GM18517 (cell line): ENCODE measurements around the gene SYNGR2.

Source experiments
- ATAC-seq: cut with Tn5 transposase; IDR thresholded peaks from one replicate; pipeline ENCODE4 v1.9.1; 2021; ENCODE audit warnings: mild to moderate bottlenecking, moderate library complexity; ENCODE audit not compliant: unreplicated experiment

The SYNGR2 gene

DNA sequence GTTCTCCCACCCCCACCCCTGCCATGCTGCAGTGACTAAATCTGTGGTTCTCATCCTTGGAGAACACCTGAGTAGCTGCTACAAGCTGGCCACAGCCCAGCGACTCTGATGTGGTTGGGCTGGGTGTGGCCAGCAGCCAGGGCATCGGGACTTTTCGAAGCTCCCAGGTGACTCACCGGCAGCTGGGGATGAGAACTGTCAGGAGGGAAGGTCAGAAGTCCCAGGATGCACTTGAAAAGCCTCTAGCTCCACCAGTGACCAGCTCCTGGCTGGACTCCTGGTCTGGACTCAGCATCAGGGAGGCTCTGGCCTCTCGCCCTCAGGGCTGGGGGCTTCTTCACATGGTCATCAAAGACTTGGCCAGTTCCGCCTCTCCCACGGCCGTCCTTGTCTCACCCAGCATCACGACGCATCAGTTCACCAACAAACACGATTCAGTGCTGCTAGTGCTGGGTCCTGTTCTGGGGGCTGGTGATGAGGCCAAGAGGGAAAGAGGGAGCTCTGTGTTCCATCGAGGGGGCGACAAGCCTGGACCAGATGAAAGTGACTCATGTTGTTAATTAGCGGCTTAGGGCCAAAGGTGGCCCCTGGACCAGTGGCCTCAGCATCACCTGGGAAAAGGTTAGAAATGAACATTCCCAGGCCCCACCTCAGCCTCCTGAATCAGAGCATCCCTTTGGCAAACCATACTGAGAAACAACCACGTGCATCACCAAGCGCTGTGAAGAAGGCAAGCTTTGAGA lies 26.1 kb upstream of the SYNGR2 start:
- no peak for ATAC-seq

DNA sequence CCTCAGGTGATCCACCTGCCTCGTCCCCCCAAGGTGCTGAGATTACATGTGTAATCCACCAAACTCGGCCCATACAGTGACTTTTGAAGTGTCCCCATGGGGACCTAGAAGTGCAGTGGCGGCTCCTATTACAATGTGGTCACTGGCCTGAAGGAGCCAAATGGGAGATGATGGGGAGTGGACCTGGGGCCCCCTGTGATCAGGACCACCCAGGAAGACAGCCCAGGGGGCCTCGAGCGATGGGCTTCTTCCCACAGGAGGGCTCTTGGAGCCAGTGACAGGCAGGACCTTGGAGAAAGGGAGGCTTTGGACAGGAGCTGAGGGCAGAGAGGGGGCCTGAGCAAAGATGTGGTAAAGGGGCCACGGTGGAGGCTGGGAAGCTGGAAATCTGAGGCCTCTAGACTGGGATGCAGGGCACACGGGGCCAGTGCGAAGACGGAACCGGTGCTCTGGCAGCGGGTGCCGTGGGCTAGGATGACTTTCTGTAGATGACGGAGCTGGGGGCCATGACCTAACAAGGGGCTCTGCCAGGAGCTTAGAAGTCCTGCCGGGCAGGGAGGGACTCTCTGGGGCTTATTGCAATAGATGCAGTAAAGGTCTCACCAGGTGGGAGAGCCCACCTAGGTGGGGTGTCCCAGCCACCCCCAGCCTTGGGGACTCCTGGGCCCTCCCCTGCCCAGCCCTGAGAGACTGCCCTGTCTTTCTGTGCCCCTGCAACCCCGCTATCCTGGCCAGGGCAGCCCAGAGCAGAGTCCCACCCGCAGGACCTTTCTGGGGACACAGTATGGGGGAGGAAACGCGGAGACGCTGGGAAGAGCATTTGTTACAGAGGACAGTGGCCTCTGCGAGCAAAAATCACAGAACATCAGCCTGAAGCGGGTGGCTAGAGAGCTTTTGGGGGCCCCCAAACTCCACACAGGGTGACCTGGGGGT lies 24.9 kb upstream of the SYNGR2 start:
- ATAC-seq, result no peak

DNA sequence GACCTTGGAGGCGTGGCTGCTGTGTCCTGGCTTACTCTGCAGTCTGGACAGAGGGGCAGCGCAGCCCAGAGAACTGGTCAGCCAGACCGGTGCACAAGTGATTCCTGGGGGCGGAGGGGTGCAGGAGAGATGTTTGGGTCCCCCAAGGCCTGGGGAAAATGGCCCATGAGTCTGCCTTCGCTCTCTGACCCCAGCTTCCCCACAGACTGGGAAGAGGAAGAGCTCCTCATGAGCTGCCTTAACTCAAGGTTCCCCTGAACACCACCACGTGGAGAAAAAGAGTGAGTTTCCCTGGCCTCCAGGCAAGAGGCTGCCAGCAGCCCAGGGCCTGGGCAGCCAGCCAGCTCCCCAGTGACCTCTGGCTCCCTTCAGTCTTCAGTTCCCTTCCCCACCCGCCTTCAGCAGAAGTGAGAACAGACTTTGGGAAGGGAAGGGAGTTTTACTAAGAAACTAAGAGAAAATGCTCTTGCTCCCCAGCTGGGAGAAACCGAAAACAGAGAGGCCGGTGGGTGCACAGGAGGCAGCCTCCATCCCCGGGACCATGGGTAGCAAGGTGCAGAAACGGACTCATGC lies 24.1 kb upstream of the SYNGR2 start:
- no peak for ATAC-seq

DNA sequence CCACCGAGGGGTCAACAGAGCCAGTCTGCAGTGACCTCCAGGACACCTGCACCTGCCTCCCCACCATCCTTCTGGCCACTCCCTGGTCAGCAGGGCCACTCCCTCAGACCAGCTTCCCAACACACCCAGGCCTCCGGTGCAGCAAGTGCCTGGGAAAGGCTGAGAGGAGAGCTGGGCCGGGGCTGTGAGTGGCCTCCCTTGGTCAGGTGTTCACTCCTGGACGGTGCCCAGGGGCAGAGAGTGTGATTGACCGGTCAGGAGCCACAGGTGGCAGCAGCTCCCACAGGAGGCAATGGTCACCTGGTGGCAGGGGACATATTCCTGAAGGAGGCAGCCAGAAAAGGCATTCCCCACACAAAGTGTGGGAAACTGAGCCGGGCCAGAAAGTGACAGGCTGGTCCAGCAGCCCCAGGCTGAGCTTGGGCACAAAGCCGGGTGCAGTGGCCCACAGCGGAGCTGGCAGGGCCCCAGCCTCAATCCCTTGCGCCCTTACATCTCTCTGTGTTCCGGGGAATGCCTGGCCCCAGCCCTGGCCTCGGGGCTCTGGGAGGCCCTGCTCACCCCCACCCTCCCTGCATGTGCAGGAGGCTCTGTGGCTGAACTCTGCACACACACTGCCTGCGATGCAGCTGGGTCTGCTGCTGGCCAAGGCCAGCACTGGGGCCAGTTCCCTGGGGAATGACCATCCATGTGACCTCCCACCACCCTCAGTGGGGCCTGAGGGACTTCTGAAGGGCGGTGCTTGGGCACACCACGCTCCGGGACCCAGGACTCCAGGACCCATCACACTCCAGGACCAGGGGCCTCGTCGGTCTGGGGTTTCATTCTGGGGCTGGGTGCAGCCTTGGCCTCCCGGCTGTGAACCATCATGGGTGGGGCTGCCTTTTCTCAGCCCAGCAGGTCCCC lies 23.4 kb upstream of the SYNGR2 start:
- no peak for ATAC-seq

DNA sequence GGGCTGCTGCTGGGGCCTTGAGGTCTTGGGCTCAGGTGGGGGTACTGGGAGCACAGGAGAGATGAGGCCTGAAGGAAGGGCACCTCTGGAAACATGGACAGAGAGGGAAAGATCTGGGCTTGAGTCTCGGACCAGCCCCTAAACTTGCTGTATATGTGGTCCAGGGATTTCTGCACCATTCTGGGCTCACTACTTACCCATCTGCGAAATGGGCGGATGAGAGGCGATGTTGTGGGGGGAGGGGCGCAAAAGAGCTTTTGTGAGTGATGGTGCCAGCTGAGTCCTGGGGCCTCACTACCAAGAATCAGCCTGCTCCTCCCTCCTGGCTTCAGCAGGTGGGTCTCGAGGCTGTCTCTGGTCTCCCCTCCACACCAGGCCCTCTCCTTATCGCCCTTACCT lies 21.9 kb upstream of the SYNGR2 start:
- ATAC-seq, result no peak

DNA sequence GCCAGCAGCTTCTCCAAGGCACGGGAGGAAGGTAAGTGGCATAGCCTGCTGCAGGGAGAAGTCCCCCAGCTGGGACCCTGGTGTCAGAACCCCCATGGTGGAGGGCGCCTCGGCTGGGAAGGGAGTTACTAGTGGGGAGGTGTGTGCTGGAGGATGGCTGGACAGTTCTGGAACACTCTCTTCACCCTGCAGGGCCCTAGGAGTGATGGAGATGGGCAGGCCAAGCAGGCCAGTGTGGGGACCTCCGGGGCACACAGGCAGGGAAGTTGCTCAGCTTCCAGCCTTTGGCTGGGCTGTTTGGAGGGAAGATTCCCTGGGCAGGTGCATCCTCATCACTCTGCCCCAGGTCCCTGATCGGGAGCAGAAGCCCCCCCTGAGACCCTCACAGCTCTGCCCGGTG lies 21.5 kb upstream of the SYNGR2 start:
- no peak for ATAC-seq

DNA sequence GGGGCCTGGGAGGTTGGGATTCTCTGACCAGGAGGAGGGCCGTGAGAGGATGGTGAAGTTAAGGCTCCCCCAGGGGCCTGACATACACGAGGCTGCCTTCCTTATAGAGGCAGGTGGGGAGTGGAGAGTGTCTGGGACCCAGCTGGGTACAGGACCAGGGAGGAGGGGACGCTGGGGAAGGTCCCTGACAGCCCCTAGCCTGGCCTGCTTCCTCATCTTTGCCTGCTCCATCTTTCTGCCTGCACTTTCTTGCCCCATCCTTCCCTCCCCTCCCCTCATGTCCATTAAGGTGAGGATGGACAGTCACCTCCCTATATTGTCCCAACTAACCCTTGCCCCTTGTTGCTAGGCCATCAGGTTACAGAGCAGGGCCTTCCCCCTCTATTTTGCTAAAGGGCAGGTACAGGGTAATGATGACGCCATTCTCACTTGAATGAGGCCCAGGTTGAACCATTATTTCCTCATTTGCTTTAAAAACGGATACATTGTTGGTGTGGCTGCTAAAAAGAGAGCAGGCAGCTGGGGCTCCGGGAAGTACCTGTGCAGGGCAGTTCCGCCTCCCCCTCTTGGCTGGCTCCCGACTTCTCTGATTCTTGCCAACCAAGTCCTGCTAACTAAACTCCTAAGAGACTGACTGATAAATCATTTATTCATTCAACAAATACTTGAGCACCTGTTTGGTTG lies 20.9 kb upstream of the SYNGR2 start:
- no peak for ATAC-seq

DNA sequence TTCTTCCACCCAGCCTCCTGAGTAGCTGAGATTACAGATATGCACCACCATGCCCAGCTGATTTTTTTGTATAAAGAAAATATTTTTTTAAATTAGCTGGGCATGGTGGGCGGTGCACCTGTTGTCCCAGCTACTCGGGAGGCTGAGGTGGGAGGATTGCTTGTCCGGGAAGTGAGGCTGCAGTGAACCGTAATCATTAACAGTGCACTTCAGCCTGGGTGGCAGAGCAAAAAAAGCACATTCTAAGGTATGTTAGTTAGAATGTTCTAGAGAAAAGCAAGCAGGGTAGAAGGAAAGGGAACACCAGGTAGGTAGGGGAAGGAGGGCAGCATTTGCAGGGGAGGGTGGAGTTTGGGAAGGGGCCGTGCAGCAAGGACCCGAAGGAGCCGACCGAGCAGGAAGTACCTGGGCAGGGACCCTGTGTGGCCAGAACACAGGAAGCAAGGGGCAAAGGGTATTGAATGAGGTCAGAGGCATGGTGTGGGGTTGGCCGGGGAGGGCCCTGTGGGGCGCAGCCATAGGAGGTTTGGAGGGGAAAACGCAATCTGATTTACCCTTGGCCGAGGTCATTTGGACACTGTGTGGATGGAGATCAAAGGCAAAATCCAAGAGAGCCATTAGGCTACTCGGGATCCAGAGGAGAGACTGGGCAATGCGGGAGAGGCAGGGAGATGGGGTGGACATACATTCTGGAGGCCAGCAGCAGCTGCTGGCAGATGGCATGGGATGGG lies 19.9 kb upstream of the SYNGR2 start:
- ATAC-seq, result no peak

DNA sequence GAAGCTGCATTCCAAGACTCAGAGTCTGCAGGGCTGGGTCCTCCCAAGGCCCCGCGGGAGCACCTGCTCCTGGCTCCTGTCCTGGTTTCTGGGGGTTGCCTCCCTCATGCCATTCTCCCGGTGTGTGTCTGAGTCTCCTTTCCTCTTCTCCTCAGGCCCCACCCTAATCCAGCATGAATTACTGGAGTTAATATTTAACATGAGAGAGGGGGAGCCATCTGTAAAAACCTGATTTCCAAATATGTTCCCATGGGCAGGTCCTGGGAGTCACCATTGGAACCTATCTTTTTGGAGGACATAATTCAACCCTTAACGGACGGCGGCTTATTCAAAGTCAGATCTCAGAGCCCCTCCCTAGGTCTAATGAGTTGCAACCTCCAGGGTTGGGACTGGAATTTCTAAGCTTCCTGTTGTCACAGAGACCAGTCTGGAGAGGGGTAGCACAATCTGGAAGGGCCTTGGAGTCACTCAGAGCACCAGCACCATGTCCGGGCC lies 16.8 kb upstream of the SYNGR2 start:
- ATAC-seq, result no peak

DNA sequence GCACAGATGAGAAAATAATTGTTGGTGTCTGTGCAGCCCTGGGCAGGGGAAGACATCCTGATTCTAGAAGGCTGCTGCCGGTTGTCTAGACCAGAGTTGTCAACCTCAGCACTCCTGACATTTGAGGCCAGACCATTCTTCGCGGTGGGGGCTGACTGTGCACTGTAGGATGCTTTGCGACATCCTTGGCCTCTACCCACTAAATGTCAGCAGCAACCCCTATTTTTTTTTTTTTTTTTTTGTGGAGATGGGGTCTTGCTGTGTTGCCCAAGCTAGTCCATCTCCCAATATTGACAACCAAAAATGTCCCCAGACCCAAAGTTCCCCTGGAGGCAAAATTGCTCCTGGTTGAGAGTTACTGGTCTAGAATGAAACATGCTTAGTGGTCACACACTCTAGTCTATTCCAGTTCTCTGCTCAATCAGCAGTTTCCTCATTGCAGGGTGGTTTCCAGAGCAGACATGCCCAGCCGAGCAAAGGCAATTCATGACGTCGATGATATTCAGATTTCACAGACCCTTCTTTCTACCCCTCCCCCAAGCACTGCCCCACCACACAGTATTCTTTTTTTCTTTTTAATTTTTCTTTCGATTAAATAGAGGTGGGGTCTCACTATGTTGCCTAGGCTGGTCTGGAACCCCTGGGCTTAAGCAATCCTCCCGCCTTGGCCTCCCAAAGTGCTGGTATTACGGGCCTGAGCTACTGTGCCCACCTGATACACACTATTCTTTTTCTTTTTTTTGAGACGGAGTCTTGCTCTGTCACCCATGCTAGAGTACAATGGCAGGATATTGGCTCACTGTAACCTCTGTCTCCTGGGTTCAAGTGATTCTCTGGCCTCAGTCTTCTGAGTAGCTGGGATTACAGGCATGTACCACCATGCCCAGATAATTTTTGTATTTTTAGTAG lies 13.2 kb upstream of the SYNGR2 start:
- peak; percentile 45 for ATAC-seq

DNA sequence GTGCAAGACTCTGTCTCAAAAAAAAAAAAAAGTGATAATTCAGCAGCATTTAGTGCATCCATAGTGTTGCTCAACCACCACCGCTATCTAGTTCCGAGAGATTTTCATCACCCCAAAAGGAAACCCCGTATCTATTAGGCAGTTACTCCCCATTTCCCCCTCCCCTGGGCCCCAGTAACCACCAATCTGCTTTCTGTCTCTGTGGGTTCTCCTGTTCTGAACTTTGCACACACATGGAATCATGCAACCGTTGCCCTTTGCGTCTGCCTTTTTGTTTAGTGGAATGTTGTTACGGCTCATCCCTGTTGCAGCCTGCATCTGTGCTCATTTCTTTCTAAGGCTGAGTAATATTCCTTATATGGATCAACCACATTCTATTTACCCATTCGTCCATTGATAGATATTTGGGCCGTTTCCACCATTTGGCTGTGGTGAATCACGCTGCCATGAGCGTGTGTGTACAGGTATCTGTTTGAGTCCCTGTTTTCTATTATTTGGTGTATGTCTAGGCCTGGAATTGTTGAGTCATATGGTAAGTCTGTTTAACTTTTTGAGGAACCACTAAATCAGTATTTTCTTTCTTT lies 8.7 kb upstream of the SYNGR2 start:
- no peak for ATAC-seq

DNA sequence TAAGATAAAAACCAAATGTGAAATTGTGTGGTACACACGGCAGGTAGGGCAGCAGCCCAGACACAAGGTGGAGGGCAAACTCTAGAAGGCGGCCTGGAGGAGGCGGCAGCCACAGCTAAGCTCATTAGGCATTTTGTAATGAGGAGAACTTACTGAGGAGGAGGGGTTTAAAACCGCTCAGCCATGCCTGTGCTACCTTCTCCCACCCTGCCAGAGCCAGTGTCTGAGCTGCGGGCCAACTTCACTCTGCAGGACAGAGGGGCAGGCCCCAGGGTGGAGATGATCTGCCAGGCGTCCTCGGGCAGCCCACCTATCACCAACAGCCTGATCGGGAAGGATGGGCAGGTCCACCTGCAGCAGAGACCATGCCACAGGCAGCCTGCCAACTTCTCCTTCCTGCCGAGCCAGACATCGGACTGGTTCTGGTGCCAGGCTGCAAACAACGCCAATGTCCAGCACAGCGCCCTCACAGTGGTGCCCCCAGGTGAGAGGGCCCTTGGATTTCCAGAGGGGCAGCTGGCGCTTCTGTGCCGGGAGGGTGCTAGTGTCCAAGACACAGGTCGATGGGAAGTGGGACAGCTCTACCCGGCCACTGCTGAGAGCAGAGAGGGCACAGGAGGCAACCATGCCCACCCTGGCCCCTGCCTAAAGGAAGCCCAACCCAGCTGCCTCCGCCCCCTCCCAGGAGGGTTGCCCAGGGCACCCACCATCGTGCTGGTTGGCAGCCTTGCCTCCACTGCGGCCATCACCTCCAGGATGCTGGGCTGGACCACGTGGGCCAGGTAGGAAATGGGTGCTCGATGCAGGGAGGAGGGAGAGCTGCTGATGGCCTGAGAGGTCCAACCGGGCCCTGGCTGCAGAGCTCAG lies 4.3 kb upstream of the SYNGR2 start:
- ATAC-seq, result no peak

DNA sequence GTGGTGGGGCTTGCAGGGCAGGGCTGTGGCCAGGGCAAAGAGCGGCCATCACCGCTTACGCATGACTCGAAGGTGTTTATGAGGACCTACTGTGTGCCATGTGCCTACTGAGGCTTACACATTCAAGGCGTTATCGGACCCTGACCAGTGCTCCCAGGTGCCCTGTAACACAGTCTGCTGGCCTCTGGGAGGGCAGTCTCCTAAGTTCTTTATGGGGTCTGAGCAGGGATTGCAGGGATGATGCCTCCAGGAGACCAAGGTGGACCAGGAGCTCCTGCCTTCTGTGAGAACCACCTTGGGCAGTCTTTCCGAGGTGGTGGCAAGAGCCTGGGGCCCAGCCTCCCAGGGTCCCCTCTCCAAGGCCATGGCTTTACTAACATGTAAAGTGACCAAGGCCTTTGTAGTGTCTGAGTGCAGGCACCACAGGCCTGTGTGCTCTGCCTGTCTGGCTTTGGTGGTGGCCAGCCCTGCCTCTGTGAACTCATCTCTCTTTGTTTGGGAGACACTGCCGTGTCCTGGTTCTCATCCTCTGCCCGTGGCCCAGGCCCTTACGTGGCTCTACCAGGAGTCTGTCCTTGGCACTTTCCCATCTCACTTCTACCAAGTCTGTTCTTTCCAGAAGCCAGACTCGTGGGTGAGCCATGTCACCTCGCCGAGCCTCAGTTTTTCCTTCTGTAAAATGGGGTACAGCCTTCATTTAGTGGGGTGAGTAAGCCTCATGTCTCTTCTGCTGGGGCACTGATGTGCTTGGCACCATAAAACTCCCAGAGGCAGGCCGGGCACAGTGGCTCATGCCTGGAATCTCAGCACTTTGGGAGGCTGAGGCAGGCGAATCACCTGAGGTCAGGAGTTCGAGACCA lies 3.4 kb upstream of the SYNGR2 start:
- ATAC-seq, result no peak

DNA sequence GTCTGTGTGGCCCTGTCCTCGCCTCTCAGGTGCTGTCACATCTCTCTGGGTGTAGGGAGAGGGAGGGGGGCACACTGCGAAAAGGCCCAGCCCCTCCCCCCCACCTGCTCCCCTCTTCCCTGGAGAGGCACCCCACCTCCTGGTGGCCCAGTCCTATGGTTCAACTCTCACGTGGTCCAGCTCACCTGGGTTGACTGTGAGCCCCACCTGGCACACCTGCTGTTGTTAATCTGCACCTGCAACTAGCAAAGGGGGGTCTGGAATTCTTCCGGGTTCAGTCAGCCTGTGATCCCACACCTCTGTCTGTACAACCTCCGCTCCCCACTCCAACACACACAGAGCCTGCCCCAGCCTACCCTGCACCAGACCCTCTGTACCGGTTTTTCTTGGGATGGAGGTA lies 2.0 kb upstream of the SYNGR2 start:
- ATAC-seq, result no peak

DNA sequence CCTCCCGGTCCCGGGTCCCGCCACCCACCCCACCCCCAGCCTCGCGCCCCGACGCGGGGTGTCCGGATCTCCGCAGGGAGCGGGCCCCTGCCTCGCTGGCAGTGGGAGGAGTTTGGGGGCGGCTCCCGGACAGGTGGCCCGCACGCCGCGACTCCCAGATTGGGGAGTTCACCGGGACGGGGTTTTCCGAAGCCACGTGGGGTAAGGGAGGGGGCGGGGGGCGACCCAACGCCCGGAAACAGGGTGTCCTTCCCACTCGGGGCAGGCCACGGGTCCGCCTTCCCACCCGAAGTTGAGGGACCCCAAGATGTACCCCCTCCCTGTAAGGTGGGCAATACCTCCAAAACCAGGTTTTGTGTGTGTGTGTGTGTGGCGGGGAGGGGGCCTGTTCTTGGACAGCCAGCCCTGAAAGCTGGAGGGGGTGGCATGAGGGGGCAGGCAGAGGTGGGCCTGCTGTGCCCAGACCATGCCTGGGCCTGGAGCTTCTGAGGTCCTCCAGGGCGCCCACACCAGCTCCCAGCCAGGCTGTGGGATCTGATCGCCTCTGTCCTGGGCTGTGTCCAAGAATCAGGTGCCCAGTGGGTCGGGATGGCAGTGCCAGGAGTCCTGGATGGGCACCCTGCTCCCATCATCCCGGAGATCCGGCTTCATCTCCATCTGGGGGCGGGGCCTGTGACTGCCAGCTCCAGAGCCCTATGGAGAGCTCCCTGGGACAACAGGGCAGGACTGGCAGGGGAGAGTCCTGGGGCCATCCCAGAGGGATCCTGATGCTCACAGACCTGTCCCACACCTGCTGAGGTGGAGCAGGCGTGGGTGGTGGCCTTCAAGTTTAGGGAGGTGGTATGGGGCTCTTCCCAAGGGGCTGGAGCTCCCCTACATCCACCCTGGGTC lies 767 bp downstream of the SYNGR2 start:
- no peak for ATAC-seq
